HG03097 (cell line): Measurements from ENCODE around the gene RBM18.

Source experiments
- ATAC-seq: cut with Tn5 transposase; IDR thresholded peaks from one replicate; pipeline ENCODE4 v1.9.1; 2021; ENCODE audit not compliant: unreplicated experiment, low FRiP score

The RBM18 gene

GRCh38 chr9:122225312-122226141 is 39.1 kb downstream of the RBM18 start:
- no peak for ATAC-seq

DNA sequence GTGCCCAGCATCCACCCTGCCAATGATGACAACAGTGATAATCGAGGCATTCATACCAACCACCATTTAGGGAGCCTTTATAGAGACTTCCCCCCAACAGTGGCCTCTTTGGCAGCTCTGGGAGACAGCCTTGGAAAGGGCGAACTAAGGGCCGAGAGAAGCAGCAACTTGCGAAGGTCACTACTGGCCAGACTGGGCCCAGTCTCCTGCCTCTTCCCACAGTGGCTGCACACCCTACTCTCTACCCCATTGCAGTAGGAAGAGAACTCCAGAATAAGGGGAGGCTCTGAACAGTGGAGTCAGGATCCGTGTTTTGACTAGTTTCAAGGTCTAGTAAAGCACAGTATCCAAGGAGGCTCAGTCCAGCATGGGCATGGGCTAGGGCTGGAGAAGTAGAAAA is 41.2 kb downstream of the RBM18 start:
- no peak for ATAC-seq

- ATAC-seq: no peak
Observed at GRCh38 chr9:122222791-122223190, 41.8 kb downstream of the RBM18 start.

DNA sequence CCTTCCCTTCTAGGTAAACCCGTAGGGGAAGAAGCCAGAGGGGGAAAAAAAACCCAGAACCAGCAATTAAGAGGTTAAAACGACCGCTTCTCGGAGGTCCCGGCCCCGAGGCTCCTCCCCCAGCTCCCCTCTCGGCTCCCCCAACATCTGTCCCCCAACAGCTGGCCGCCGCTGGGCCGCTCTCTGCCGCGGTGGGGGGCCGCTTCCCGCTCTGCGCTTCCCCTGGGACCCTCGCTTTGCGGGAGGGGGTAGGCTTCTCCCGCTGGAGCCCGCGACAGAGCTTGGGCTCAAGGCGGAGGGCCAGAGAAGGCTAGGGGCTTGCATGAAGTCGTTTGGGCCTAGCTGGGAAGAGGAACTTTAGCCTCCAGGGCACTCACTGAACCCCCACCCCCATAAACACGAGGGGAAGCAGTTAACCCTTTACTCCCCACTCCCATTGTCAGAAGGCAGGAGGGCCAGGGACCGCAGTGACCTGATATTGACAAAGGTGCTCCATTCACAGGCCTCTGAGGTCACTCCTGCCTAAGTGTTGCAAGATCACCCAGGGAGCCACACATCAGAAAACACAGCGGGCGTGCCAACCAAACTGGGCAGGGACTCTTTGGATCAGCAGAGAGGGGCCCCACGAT is 43.3 kb downstream of the RBM18 start:
- ATAC-seq: no peak

- no peak for ATAC-seq
Observed at GRCh38 chr9:122220673-122221182, 43.9 kb downstream of the RBM18 start.

DNA sequence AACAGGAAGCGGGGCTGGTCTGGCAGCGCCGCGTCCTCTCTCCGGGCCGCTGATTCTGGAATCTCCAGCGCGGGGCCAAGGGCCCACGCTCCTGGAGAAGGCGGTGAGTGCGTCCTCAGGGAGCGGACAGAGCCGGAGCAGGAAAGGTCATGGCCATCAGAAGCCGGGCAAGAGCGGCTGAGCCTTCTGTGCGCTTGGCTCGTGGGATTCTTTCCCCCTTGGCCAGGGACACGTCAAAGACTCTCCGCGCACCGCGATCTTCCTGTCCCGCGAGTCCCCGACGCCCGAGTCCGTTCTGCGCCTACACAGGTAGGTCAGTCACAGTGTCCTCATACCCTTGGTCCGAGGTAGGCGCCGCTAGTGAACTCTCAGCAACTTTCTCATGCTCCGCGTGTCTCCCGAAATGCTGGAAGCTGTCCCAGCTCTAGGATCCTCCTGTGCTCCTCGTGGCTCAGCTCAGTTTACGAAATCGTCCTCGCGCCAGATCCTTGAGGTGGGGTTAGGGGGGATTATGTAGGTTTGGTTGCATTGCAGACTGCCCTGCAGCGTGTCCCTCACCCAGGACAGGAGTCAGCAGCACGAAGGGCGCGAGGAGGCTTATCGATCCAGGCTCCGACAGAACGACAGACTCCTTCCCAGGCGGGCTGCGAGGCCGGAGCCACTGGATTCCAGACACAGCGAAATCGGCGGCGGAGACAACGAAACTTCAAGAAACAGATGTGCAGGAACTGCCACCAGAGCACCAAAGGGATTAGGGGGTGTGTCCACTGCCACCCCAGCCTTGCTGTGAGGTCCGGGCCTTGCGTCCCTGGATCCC is 44.6 kb downstream of the RBM18 start:
- ATAC-seq: no peak

- no peak for ATAC-seq
Observed at GRCh38 chr9:122218935-122219855, 45.4 kb downstream of the RBM18 start.

DNA sequence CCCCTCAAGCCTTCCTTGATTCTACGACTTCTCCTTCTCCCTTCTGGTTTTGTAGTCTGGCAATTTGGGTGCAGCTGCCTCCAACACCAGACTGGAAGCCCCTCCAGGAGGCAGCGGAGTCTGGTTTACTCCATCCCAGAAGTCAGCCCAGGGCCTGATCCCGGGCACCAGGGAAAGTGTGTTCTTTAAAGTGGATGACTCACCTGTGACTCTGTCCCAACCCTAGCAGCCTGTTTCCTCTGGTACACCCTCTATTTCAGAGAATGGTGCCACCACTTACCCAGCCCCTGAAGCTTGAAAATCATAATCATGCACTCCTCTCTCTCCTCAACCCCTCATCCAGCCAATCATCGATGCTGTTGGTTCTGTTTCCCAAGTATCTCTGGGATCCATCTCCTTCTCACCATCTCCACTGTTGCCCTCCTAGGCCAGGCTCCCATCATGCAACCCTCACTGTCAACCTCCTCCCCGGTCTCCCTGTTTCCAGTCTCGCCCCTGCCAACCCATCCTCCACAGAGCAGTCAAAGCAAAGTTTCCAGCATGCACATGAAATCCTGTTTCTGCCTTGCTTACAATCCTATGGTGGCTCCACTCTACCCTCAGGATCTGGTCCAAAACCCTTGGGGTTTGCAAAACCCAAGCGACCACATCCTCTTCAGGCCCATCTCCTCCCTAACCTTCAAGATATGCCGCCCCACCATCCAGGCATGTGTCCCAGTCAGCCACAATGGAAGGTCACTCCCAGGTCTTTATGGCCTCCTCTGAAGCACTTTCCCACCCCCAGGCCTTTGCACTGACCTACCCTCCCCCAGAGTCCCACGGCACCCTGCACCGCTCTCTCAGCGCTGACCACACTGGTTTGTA is 46.3 kb downstream of the RBM18 start:
- no peak for ATAC-seq

- no peak for ATAC-seq
Observed at GRCh38 chr9:122217640-122218039, 47.0 kb downstream of the RBM18 start.

GRCh38 chr9:122216798-122217418 is 47.7 kb downstream of the RBM18 start:
- no peak for ATAC-seq

DNA sequence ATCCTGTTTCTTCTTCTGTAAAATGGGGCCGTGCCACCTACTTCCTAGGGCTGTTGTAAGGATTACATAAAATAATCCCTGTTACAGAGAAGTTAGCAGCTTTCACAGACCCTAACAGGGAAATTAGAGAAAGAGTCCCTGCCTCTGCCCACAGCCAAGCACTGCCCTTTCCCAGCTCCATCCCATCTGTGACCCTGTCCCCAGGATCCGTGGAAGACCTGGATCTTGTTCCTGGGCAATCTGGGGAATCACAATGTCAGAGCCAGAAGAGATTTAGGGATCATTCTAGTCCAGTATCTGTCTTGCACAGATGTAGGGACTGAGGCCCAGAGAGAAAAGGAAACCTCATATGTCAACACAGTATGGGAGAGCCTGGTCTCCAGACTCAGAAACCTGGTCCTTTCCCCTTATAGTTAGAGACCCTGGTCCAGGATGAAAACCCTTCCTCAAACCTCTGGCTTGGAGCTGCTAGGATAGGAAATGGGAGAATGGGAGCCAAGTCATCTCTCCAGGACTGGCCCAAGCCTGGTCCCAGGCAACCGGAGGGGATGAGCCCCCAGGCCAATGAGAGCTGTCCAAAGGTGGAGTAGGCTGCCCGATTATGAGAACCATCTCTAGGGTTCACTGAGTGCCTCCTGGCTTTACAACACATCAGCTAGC is 48.4 kb downstream of the RBM18 start:
- ATAC-seq: no peak

DNA sequence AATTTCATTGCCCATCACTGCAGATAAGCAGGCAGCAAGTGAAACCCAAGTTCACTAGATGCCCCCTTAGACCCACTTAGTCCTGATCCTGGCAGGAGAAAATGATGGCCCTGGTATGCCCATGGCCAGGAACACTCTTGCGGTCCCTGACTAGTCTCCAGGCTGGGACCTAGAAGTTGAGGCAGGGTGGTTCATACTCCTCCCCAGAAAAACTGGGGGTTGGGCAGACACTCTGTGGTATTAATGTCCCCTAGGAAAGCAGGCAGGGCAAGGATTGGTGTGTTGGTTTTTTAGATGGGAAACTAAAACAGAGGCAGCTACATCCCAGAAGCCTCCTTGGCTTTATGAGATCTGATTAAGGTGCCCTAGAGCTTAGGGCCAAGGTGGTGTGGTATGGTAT is 49.0 kb downstream of the RBM18 start:
- ATAC-seq: no peak

GRCh38 chr9:122214507-122214906 is 50.1 kb downstream of the RBM18 start:
- ATAC-seq: no peak

GRCh38 chr9:122213589-122214413 is 50.8 kb downstream of the RBM18 start:
- no peak for ATAC-seq

- ATAC-seq: no peak
Observed at GRCh38 chr9:122213102-122213588, 51.5 kb downstream of the RBM18 start.

- no peak for ATAC-seq
Observed at GRCh38 chr9:122212473-122213004, 52.1 kb downstream of the RBM18 start.

- ATAC-seq: no peak
Observed at GRCh38 chr9:122209451-122209850, 55.2 kb downstream of the RBM18 start.
